ENCODE data around the gene TMEM25.

TMEM25 gene

DNA sequence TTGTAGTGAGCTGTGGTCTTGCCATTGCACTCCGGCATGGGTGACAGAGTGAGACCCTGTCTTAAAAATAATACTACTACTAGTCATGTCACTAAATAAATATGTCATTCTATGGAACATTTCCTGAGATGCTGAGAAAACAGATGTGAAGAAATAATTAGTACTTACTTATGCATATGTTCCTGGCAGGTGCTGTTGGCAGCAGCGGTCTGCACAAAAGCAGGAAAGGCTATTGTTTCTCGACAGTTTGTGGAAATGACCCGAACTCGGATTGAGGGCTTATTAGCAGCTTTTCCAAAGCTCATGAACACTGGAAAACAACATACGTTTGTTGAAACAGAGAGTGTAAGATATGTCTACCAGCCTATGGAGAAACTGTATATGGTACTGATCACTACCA lies 50.1 kb downstream of the TMEM25 start:
- DNase-seq, result no peak
